Measurements from ENCODE around the gene FOXP2. TPM values are rescaled to one million over a fixed set of nuclear protein-coding genes. Genes with fewer than 3 reads are reported as not detected.
"Not testable (repeated sequence)": the region's sequence is repeated elsewhere in the genome, so short reads cannot be mapped to it uniquely, and the experiment has no call there.

Gene FOXP2
- polyA plus RNA-seq, 10 donors = 5.5 to 14.4 (median 9.7) TPM

- not testable (repeated sequence) for DNase-seq
Observed at GRCh38 chr7:114497491-114497890, 82.9 kb downstream of the FOXP2 start.

GRCh38 chr7:114502454-114503254, 88.0 kb downstream of the FOXP2 start:
- peak; percentile 23 to 50 (median 34) for DNase-seq

- DNase-seq = peak in 2 of 3 donors; percentile 14 to 19
Observed at GRCh38 chr7:114504586-114504985, 90.0 kb downstream of the FOXP2 start.

GRCh38 chr7:114507381-114507780, 92.8 kb downstream of the FOXP2 start:
- no peak for DNase-seq

GRCh38 chr7:114508086-114508485, 93.5 kb downstream of the FOXP2 start:
- no peak for DNase-seq

- DNase-seq = not testable (repeated sequence)
Observed at GRCh38 chr7:114510824-114511223, 96.2 kb downstream of the FOXP2 start.

- peak; percentile 51 to 86 (median 72) for DNase-seq
Observed at GRCh38 chr7:114519240-114519639, 104.6 kb downstream of the FOXP2 start.

GRCh38 chr7:114522081-114522480, 107.5 kb downstream of the FOXP2 start:
- no peak for DNase-seq

GRCh38 chr7:114527589-114527988, 113.0 kb downstream of the FOXP2 start:
- DNase-seq = no peak

- DNase-seq = peak in 2 of 3 donors; percentile 40 to 58
Observed at GRCh38 chr7:114530057-114530611, 115.5 kb downstream of the FOXP2 start.

- no peak for DNase-seq
Observed at GRCh38 chr7:114531326-114531725, 116.7 kb downstream of the FOXP2 start.

- peak in 2 of 3 donors; percentile 30 to 66 for DNase-seq
Observed at GRCh38 chr7:114533131-114533530, 118.5 kb downstream of the FOXP2 start.

- DNase-seq = peak in 1 of 3 donors; percentile 49
Observed at GRCh38 chr7:114534953-114535352, 120.3 kb downstream of the FOXP2 start.

GRCh38 chr7:114539575-114539974, 125.0 kb downstream of the FOXP2 start:
- DNase-seq = peak in 2 of 3 donors; percentile 45 to 56

GRCh38 chr7:114540291-114540690, 125.7 kb downstream of the FOXP2 start:
- DNase-seq = no peak

- DNase-seq = not testable (repeated sequence)
Observed at GRCh38 chr7:114547346-114547745, 132.7 kb downstream of the FOXP2 start.

- DNase-seq = peak in 2 of 3 donors; percentile 40 to 65
Observed at GRCh38 chr7:114548081-114548980, 133.7 kb downstream of the FOXP2 start.

- DNase-seq = no peak
Observed at GRCh38 chr7:114554781-114555537, 140.3 kb downstream of the FOXP2 start.

GRCh38 chr7:114567416-114567815, 152.8 kb downstream of the FOXP2 start:
- DNase-seq = no peak

- no peak for DNase-seq
Observed at GRCh38 chr7:114569220-114569619, 154.6 kb downstream of the FOXP2 start.

GRCh38 chr7:114574384-114574783, 159.8 kb downstream of the FOXP2 start:
- DNase-seq = peak in 1 of 3 donors; percentile 31

All from muscle of back (tissue), 11 donors.